GM18951 (cell line): ENCODE results near the gene ZNF397.

ENCODE experiments used
- POLR2A ChIP-seq: IDR thresholded peaks from 4 replicates; pipeline ENCODE4 v1.6.1; 2011; ENCODE audit warnings: mild to moderate bottlenecking; ENCODE audit not compliant: insufficient read length, insufficient read depth; ENCODE audit errors: extremely low read depth
- in situ Hi-C: fragments of 300-500 bp; cut with MboI; formaldehyde crosslinking; loops from one replicate; pipeline ENCODE4 v1.12.0; 2022; ENCODE audit warnings: low sequenced_read_pairs, mixed read lengths, inconsistent platforms; ENCODE audit not compliant: unreplicated experiment

ZNF397 gene

DNA sequence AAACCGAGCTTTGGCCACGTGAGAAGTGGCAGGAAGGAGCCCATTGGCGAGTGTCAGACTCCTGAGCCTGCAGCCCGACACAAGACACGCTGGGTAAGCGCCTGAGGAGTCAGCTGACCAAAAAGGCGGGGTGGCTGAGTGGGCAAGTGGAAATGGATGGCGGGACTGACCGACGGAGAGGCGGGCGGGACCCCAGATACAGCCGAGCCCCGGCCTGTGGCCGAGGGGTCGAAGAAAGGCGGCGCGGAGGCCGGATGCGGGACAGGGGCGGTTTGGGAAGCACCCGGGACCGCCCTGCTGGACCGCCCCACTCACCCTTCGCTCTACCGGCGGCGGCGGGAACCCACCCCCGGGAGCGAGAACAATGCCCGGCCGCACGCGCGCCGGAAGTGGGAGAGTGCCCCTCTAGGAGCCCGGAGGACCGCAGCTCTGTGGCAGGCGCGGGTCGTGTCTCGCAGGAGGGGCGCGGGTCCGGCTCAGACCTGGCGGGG, 26.4 kb downstream of the ZNF397 start:
- peak; percentile 26 for TF ChIP-seq POLR2A
- in situ Hi-C loops, result no loop called here

DNA sequence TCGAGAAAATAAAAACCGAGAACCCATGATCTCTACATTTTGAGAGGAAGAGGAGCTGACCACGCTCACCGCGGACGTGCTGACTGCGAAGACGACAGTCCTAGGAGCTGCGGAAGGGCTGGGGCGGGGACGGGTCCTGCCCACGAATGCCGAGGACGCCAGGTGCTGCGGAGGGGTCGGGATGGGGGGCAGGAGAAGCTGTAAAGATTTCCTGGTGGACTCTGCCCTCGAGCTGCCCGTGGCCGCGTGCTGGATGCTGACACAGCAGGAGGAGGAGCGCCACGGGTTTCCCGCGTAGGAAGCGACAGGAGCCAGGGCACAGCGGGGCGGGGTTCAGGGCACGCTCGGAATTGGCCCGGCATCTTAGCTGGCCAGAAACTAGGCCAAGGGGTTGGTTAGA, 27.0 kb downstream of the ZNF397 start:
- no peak for TF ChIP-seq POLR2A
- in situ Hi-C loops, result no loop called here

DNA sequence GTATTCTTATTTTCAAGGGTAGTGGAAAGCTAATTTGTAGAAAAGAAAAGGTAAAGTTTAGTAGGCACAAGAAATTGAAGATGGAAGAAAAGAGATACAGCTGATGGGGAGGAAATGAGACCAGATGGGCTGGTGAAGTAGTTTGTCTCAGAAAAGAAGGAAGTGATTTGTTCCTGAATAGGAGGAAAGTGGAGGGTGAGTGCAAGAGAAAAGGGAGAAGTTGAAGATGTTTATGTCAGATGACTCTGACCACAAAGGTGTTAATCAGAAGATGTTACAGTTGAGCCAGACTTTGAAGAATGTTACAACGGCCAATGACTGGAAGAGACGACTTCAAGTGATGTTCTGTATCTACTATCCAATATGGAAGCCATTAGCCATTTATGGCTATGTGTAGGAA, 28.0 kb downstream of the ZNF397 start:
- in situ Hi-C loops, result no loop called here
- TF ChIP-seq POLR2A, result no peak

DNA sequence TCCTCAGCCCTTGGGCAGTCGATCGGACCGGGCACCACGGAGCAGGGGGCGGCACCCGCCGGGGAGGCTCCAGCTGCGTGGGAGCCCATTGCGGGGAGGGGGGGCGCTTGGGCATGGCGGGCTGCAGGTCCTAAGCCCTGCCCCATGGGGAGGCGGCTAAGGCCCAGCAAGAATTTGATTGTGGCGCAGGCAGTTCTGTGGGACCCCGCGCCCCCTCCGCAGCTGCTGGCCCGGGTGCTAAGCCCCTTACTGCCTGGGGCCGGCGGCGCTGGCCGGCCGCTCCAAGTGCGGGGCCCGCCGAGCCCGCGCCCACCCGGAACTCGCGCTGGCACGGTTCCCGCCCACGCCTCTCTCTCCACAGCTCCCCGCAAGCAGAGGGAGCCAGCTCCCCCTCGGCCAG, 30.8 kb downstream of the ZNF397 start:
- in situ Hi-C loops, result no loop called here
- no peak for TF ChIP-seq POLR2A

DNA sequence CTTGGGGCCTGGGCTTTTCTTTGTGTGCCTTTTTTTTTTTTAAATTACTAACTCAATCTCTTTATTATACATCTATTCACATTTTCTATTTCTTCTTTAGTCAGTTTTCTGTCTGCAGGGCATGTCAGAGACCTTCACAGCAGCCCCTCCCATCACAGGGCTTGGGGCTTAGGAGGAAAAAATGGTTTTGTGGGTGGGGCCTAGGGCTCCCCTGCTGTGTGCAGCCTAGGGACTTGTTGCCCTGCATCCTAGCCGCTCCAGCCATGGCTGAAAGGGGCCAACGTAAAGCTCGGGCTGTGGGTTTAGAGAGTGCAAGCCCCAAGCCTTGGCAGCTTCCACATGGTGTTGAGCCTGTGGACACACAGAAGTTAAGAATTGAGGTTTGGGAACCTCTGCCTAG, 35.4 kb downstream of the ZNF397 start:
- TF ChIP-seq POLR2A, result no peak
- in situ Hi-C loops, result no loop called here

DNA sequence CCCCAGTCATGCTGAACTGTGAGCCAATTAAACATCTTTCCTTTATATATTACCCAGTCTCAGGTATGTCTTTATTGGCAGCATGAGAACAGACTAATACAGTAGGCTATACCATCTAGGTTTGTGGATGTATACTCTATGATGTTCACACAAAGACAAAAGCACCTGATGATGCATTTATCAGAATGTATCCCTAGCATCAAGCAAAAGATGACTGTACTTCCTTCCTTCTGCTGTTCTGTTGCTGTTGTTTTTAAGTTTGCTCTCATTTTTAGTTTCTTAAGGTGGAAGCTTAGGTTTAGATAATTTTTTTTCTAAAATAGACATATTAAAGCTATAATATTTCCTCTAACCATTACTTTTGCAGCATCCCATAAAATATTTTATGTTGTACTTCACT, 36.8 kb downstream of the ZNF397 start:
- TF ChIP-seq POLR2A, result no peak
- in situ Hi-C loops, result no loop called here

DNA sequence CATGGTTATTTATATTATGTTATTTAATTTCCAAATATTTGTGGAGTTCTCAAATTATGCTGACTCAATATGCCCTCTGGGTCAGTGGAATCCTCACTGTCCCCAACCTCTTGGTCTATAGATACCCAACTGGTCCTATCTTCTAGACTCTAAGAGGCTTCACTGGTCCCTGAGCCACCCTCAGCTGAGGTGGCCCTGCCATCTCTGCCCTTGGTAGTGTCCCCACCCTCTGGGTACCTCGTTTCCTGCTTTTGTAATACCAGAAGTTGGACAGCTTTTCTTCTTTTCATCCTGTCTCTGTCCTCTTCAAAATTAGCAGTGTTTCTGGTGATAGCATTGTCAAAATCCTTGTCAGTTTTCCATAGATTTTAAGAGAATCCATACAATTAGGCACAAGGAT, 37.3 kb downstream of the ZNF397 start:
- in situ Hi-C loops, result no loop called here
- TF ChIP-seq POLR2A, result no peak

DNA sequence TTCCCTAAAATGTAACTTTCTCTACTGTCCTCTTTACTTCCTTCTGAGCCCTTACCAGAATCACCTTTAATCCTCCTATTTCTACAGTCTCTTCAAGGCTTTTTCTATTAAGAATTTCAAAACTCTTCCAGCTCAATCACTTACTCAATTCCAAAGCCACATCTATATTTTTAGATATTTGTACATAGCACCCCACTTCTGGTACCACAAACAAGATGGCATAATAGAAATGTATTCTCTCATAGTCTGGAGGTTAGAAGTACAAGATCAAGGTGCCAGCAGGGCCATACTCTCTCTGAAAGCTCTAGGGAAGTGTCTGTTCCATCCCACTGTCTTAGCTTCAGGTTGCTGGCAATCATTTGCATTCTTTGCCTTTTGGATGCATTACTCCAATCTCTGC, 38.1 kb downstream of the ZNF397 start:
- in situ Hi-C loops, result no loop called here
- no peak for TF ChIP-seq POLR2A

DNA sequence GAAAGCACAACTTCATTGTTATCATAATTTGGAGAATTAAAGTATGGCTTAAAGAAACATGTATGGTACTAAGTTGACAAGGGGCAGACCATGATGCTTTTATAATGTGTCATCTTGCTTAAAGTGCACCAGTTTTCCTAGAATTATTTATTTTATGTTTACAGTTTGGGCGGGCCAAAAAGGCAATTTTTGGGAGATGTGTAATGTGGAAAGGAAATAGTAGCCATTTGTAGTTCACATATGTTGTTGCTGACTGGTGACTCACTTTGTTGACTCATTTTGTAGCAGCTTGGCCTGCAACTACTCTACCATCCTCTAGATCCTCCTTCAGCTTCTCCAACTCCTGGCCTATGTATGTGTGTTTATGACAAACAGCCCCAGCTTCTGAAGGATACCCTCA, 41.5 kb downstream of the ZNF397 start:
- TF ChIP-seq POLR2A, result no peak
- in situ Hi-C loops, result no loop called here

DNA sequence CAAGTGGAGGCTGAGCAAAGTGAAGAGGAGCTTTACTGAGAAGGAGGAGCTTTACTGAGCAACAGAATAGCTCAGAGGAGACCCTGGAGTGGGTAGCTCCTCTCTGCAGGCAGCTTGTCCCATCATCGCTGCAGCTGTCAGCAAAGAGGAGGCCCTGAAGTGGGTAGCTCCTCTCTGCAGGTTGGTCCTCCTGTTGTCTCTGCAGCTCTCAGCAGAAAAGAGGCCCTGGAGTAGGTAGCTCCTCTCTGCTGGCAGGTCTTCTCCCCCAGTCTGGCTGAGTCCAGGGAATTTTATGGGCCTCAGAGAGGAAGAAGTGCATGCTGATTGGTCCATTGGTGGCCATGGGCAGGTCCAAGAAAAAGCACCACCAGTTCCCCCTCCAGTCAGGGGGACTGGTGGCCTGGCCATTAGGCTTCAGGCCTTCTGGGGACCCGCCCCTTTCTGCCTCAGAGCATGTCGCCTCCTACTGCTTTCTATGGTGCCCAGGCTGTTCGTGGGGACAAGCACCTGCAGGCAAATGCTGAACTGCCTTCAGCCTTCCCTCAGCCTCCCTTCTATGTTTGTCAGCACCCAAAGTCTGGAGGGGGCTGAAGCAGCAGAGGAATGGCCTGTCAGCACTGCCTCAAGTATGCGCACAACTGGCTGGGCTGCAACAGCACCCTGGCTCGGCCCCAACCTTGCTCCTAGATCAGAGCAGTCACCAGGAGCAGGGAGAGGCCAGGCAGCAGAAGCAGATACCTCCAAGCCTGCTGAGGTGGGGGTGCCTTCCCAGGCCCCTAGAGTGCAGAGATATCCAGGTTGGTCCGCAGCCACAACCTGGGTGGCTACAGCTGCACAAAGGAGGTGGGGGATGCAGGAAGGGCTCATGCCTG, 43.3 kb downstream of the ZNF397 start:
- no peak for TF ChIP-seq POLR2A
- in situ Hi-C loops, result no loop called here

DNA sequence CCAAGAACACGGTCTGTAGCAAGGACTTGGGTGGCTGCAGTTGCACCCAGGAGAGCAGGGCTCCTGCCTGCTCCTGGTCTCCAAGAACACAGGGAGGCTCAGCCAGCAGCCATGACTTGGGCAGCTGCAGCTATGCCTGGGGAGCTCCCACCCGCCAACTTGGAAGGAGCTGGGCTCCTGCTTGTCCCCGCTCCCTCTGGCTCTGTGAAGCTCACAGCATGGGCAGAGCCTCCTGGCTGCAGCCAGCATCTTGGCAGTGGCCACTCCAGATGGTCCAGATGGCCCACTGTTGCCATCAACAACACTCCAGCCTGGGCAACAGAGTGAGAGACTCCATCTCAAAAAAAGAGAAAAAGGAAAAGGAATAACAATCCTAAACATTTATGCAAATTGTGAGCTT, 44.0 kb downstream of the ZNF397 start:
- in situ Hi-C loops, result no loop called here
- TF ChIP-seq POLR2A, result no peak

DNA sequence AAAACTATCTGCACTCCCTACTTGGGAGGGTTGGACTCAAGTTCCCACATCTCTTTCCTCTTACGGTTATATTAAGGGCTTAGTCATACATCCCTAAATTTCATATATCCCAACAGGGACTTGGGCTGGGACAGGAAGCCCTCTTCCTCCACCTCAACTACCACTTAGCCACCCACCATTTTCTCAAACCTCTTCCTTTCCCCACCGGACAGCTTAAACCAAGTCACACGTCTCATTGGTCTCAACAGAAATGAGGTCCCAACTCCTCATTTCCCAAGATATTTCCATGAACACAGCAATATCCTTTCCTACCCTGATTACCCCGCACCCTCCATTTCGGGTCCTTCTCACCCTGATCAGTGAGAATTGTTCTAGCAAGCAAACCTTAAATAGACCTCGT, 48.5 kb downstream of the ZNF397 start:
- TF ChIP-seq POLR2A, result no peak
- in situ Hi-C loops, result no loop called here

DNA sequence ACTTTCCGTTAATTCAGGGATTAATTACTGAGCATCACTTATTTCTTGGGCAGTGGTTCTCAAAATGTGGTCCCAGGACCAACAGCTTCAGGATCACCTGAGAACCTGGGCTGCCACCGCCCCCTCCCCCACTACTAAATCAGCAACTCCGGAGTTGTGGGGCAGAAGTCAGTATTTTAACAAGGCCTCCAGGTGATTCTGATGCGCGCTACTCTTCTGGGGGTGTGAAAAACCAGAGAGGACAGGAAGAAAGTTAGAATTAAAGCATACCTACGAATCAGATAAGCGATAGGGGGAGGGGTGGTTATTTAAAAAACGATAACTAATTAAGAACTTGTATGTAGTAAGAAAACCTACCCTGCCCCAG, 48.9 kb downstream of the ZNF397 start:
- in situ Hi-C loops, result no loop called here
- TF ChIP-seq POLR2A, result no peak

DNA sequence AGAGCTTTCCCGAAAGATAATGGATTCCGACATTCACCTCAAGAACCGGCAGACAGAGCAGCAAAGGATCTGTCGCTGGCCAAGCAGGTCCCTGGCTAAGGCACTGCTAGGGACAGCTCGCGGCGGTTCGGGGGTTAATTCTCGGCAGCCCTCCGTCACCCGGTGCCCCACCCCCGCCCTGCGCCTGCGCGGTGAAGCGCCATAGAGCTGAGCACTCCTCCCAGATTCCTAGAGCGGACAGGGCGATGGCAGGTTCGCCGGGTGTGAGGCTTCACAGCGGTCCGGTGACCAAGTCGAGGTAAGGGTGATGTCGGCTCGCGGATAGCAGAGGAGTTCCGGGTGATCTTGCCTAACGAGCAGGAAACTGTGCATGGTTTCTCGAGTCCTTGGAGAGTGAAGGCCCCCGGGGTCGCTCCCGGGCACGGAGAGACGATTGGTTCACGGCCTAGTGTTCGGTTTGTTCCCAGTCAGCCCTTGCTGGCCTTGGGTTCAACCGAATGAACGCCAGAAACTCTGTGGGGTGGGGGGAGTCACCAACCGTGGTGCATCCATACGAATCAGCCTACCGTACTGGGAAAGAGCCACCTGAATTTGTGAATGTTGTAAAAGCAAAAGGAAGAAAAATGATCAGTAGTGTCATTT, 49.4 kb downstream of the ZNF397 start, which contains the start of gene ZSCAN30:
TSS of gene ZSCAN30 (minus strand) at position 136 of the 642 bp plus-strand sequence. CDS start 25,877 bp downstream, outside the sequence.
- in situ Hi-C loops, result no loop called here

More for the DNA sequence above, 49.4 kb downstream of the ZNF397 start, which contains the start of gene ZSCAN30:
- TF ChIP-seq POLR2A, result peak; percentile 90
